GM12875 (cell line): ENCODE data around the gene CLDN1.

Experiments
- H3K4me3 ChIP-seq: one replicate; pipeline ENCODE4 v1.5.1; 2011; ENCODE audit warnings: low read depth, low read length, control low read depth
- TF ChIP-seq, protein P1 (sequence below): IDR thresholded peaks from 2 replicates; pipeline ENCODE4 v1.5.1; 2011; ENCODE audit warnings: low read depth, mild to moderate bottlenecking, control low read depth, inconsistent platforms, low read length, moderate library complexity, borderline replicate concordance; ENCODE audit not compliant: insufficient read depth

Gene CLDN1

DNA sequence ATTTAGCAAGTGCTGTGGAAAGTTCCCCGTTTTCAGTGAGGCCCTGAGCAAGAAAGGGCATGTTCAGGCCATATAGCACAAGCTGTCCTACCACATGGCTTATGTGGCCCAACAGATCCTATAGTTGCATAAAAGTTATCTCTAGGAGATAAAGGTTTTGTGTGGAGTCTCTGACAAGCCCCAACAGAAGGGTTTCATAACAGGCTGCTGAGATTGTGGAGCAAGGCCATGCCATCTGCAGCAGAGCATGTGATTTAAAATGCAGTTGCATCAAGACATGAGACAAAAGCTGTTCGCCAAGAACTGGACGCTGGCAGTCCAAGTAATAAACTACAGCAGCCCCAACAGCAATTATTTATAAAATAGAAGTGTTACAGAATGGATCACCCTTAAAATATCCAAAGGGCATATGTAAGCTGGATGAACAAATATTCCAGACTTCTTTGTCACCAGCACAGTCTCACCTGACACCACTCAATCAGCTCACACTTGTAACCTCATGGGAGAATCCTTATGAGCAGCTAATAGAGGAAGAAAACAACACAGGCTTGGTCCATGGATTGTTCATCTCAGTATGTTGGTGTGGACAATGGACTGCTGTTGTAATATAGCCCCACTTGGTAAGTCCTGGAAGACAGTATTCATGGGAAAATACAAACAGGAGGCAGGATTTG is 14.4 kb upstream of the CLDN1 start:
- TF ChIP-seq, protein P1, sequence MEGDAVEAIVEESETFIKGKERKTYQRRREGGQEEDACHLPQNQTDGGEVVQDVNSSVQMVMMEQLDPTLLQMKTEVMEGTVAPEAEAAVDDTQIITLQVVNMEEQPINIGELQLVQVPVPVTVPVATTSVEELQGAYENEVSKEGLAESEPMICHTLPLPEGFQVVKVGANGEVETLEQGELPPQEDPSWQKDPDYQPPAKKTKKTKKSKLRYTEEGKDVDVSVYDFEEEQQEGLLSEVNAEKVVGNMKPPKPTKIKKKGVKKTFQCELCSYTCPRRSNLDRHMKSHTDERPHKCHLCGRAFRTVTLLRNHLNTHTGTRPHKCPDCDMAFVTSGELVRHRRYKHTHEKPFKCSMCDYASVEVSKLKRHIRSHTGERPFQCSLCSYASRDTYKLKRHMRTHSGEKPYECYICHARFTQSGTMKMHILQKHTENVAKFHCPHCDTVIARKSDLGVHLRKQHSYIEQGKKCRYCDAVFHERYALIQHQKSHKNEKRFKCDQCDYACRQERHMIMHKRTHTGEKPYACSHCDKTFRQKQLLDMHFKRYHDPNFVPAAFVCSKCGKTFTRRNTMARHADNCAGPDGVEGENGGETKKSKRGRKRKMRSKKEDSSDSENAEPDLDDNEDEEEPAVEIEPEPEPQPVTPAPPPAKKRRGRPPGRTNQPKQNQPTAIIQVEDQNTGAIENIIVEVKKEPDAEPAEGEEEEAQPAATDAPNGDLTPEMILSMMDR: no peak
- H3K4me3 ChIP-seq: no peak overlapping the region

DNA sequence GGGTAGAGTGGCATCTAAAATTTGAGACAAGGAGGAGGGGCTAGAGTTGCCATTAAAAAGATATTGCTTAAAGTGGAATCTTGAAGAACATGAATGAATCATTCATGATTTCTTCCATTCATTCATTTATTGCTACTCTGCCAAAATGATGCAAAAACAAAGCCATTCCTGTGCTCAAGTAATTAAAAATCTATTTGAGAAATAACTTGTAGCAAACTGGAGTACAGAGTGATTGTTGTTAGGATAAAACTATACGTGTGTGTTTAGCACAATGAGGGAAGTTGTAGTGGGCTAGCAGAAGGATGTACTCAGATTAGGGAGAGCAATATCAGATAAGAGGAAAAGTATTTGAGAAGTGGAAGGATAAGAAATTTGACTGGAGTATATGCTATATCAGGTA is 11.7 kb upstream of the CLDN1 start:
- H3K4me3 ChIP-seq: no peak overlapping the region
- TF ChIP-seq, protein P1: no peak

DNA sequence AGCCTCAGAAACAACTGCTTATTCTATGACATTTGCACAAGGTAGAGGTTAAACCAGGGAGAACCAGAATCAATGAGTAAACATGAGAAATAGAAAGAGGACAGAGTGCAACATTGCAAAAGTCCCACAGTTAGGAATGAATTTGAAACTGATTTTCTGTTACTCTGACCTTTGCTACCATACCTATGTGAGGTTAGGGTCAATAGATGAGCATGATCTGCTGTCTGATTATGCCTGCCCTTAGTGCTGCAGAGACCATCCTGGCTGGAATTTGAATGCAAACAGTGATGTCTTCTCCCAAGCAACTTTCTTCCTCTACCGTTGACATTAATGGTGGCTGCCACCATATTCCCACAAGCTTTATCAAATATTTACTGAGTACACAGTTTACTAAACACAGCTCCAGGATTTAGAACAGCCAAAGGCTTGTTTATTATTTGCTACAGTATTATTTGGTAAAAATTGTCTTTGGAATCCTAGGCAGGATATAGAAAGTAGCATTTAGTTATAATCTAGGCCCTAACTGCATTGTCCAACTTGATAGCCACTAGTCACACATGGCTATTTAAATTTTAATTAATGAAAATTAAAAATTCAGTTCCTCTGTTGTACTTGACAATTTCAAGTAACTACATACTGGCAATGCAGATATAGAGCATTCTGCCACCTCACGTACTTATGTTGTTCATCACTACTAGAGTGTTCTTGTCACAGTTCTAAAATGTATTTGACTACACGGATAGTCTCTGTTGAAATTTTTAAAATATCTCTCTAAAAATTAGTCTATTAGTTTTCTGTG is 8.9 kb upstream of the CLDN1 start:
- no peak overlapping the region for H3K4me3 ChIP-seq
- TF ChIP-seq, protein P1: no peak

DNA sequence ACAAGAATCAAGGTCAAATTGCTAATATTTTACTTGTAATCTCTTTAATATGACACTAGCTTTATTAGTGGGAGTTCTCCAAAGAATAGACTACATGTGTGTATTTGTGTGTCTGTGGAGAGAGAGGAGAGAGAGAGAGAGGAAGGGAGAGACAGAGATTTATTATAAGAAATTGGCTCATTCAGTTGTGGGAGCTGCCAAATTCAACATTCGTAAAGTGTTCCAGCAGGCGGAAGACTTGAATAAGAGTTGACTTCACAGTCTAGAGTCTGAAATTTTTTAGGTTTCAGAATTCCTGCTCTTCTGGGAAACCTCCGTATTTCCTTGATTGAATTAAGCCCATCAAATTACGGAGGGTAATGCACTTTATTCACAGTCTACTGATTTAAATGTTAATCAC is 4.7 kb upstream of the CLDN1 start:
- H3K4me3 ChIP-seq: no peak overlapping the region
- TF ChIP-seq, protein P1: no peak

DNA sequence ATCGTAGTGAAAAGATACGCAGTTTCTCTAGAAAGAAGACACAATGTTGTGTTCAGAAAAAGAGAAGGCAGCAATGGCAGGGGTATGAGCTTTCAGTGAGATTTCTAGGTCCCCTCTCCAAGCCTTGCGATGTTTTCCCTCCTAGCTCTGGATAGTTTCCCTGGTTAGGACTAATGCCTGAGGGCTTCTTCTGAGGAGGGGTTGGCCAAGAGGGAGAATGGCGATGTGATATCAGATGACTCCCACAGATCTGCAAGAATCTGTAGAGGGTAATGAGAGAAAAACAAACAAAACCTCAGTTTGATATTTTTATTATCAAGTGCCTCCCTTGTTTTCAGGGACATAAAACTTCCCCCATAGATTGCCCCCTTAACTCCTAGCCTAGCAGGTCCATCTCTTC is 4.1 kb upstream of the CLDN1 start:
- TF ChIP-seq, protein P1: no peak

DNA sequence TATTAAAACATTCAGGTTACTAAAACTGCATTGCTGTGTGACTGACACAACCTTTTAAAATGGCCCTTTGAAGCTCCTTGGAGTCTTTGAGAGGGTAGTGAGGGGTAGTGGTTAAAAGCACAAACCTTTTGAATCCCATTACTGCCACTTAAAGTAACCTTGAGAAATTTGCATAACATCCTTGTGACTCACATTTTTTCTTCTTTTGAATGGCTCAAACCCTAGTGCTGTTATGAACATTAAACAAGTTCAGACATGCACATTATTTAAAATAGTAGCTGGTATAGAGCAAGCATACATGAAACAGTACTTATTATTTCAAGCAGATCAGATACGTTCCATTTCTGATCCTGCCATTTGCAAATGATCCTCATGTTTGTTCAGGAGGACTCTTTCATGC is 3.7 kb upstream of the CLDN1 start:
- TF ChIP-seq, protein P1: no peak

More for the DNA sequence above, 4.1 kb upstream of the CLDN1 start:
- H3K4me3 ChIP-seq: no peak overlapping the region

DNA sequence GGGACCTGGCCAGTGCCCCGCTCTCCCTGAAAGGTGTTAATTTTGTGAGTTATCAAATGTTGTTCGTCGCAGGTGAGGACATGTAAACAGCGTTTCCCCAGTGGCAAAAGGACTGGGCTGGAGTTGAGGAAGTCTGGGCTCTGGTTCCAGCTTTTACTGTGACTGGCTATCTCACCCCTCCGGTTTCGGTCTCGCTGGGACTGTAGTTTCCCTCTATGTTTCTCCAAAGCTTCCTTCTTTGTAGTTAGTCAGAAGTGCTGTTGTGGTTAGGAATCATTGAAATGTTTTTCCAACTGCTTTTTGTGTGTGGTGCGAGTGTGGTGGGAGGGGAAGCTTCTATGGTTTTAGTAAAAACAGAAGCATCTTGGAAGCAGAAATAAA is 990 bp upstream of the CLDN1 start:
- TF ChIP-seq, protein P1: no peak
- H3K4me3 ChIP-seq: no peak overlapping the region

More for the DNA sequence above, 3.7 kb upstream of the CLDN1 start:
- no peak overlapping the region for H3K4me3 ChIP-seq
